GM10847 (cell line): ENCODE data around the gene TEX35.

Source experiments
- POLR2A ChIP-seq: IDR thresholded peaks from 2 replicates; pipeline ENCODE4 v1.6.1; 2011; ENCODE audit not compliant: insufficient read length; ENCODE audit errors: extremely low read depth

TEX35 gene

GRCh38 chr1:178512566-178513277 lies at the start of gene TEX35:
TEX35 (plus strand) TSS chr1:178513109; CDS start chr1:178513189, 80 bp downstream.
- no peak for TF ChIP-seq POLR2A

- no peak for TF ChIP-seq POLR2A
These were observed 48.8 kb upstream of the TEX35 start for GRCh38 chr1:178464141-178464540.

- TF ChIP-seq POLR2A, result no peak
These were observed 48.3 kb upstream of the TEX35 start for GRCh38 chr1:178464566-178464965.

GRCh38 chr1:178465011-178465410 lies 47.9 kb upstream of the TEX35 start:
- TF ChIP-seq POLR2A, result no peak

- no peak for TF ChIP-seq POLR2A
These were observed 45.1 kb upstream of the TEX35 start for GRCh38 chr1:178467837-178468236.

- TF ChIP-seq POLR2A, result no peak
These were observed 42.4 kb upstream of the TEX35 start for GRCh38 chr1:178470411-178470960.

DNA sequence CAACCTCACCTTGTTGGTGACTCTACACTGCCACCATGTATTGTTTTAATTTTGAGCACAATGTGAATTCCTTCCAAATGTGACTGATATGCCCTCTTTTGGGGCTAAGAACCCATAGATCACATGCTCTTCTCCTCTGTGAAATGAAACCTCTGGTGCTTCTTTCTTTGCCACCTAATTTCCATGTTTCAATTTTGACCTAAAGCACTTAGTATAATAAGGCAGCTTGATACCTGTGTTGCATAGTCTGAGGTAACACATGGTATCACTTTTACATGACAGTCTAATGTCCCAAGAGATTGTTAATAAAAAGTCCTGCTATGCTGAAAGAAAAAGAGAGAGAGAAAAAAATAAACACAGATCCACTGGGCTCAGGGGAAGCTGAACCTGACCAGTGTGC lies 40.4 kb upstream of the TEX35 start:
- no peak for TF ChIP-seq POLR2A

- TF ChIP-seq POLR2A, result no peak
These were observed 35.5 kb upstream of the TEX35 start for GRCh38 chr1:178477373-178477772.

- no peak for TF ChIP-seq POLR2A
These were observed 35.1 kb upstream of the TEX35 start for GRCh38 chr1:178477841-178478240.

DNA sequence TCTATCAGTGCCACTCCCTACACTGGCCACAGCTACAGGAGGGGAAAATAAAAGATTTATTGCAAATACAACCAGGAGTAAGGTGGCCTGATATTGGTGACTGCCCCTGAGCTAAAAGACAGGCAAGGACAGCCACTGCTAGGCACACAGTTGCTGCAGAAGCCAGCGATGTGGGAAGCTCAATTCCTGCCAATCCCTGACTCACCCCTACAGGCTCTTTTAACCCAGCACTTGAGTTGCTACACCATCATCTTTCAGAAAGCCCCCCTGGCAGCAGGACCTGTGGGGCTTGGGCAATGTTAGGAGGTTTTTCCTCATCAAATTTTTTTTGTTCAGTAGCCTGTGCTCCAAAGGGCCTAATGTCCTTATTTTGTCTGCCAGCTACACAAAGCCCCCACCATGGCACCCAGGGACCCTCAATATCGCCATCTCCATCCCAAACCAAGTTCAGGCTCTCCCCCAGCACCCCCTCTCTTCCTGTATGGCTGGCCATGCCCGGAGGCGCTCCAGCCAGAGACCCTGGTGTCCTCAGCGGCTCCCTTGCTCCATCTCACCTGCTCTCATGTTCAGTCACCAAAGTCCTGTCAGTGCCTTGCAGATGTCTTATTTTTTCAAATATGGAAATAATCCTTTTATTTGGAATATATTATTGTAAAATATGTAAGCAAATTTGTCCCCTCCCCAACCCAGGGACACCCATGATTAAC lies 29.5 kb upstream of the TEX35 start:
- no peak for TF ChIP-seq POLR2A

DNA sequence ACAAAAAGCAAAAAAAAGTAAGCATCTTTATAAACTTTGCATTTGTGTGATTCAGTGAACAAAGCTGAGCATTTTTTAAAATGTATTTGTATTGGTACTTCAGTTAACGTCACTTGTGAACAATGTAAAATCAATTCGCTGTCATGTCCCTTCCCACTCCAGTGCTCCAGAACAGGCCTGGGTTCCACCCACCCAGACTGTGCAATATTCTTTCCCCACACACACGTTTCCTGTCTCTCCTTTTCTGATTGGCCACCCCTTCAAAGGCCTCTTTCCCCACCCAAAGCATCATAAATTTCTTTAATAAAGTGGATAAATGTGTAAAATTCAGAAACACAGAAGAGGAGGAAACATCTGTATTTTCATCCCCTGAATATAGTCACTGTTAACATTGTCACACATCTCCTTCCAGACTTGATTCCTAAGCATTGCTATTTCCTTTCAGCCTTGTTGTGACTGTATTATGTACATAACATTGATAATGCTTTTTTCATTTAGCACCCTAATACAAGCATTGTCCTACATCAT lies 28.1 kb upstream of the TEX35 start:
- TF ChIP-seq POLR2A, result no peak

DNA sequence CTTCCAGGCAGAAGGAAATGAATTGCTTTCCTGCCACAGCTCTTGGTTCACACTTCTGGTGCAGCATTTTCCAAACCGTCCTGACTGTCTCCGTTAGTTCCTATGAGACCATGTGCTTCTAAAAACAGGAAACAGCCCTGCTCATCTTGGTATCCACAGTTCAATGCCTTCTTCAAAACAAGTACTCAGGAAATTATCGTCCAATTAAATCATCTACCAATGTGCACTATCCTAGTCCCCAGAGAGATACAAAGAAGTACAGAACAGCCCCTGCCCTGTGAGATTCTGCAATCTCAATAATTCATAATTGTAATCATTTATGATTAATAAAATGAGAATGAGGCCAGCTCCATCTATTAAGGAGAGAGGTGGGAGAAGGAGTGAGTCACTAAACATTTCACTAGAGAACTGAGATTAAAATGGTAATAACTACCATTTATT lies 27.3 kb upstream of the TEX35 start:
- no peak for TF ChIP-seq POLR2A

DNA sequence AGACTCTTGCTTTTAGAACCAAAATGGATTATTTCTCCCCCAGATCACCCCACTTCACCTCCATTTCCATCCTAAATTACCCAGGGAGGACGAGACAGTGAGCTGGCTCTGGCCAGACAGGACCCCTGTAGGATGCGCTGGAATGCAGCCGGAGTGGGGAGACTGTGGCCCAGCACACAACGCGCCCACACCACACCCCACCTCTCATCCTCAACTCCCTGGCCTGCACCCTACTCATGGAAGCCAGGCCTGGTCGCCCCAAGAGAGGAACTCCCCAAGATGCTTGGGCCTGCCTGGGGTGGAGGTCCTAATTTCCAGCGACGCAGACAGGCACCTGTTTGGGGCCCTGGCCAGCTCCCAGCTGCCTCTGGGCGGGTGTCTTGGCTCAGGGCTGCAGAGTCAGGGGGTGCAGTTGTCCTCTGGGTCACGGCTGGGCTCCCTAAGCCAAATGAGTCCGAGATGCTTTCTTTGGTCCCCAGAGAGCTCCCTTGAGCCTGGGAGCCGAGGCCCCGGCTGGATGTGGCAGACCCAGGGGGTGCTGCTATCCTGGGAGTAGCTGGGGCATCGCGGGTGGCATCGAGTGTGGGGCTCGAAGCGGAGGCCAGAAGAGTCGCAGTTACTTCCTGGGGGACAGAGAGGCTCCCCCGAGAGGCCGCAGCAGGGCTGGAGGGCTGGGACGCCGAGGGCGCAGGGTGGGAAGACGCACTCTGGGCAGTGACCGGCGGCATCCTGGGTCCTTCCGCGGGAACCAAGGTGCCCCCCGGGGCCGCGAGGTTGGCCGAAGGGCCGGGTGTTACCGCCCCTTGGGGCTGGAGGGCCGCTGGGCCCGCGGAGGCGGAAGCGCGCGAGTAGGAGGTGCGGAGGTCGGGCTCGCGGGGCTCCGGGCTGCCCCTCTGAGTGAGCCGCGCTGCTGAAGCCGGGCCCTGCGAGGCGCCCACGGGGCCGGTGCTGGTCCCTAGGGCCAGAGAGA lies 26.5 kb upstream of the TEX35 start:
- TF ChIP-seq POLR2A, result no peak

DNA sequence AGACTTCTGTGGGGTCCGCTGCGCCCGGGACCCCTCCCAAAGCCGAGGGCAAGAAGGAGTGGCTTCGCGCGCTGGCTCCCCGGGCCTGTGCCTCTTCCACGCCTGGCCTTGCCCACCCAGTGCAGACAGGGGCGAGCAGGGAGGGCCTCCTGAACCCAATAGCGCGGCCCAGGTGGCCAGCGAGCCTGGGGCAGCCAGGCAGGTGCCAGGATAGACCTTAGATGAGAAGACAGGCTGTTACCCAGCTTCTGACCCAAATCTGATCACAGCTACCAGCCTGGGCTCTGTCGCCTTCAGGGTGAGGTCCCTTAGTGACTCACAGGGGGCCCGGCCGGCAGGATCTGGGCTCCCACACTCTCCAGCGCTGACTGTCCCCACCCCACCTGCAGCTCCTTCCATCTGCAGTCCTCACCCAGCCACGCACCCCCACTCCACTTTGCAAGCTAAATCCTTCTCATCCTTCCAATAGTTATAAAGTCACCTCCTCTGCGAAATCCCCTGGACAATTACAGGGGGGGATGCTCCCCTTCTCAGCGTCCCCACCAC lies 25.8 kb upstream of the TEX35 start:
- TF ChIP-seq POLR2A, result no peak

DNA sequence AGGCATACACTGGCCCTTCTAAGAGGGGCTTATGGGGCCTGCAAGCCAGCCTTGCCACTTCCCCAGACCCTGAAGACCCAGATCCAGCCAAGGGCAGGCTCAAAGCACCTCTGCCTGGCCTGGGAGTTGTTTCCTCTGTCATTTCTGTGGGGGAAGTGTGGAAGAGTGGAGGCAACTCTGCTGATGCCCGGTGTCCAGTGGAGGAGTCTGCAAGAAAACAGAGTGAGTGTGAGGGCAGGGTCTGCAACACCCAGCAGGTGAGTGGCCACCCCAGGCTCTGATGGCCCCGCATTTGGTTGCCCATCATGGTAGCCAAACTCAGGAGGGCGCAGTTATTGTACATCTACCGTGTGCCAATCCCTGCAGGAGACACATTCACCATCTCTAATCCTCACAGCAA lies 24.5 kb upstream of the TEX35 start:
- no peak for TF ChIP-seq POLR2A
